Bronchial epithelial cell (primary cell): ENCODE data around the gene SLC46A3. TPM values are rescaled to one million over a fixed set of nuclear protein-coding genes. Genes with fewer than 3 reads are reported as not detected.
"Not testable (repeated sequence)": the region's sequence is repeated elsewhere in the genome, so short reads cannot be mapped to it uniquely, and the experiment has no call there.

ENCODE experiments used
- DNase-seq: peaks from one replicate; pipeline ENCODE4 v3.0.0-alpha.2; 2010; ENCODE audit warnings: low read depth
- FAIRE-seq: peaks from 2 replicates; lab custom pipeline; 2011; peaks lifted over from hg19 to GRCh38; lab: Jason Lieb, UNC
- H3K27me3 ChIP-seq: 2 replicates; pipeline ENCODE4 v1.5.1; 2011; ENCODE audit warnings: low read length; ENCODE audit not compliant: control insufficient read depth, insufficient read depth
- H3K36me3 ChIP-seq: 2 replicates; pipeline ENCODE4 v1.5.1; 2011; ENCODE audit warnings: low read length; ENCODE audit not compliant: control insufficient read depth, insufficient read depth
- H3K4me3 ChIP-seq: 2 replicates; pipeline ENCODE4 v1.5.1; 2011; ENCODE audit warnings: mild to moderate bottlenecking, low read depth, low read length, control low read depth
- CTCF ChIP-seq: IDR thresholded peaks from 2 replicates; pipeline ENCODE4 v1.5.1; 2011; ENCODE audit warnings: mild to moderate bottlenecking, moderate library complexity, low read length, control low read depth, inconsistent platforms; ENCODE audit not compliant: insufficient read depth, severe bottlenecking
- total RNA-seq: library from RNA; depleted of rRNA; stranded (reverse); fragments of >200 nt; gene quantifications from 2 replicates; pipeline ENCODE4 v1.2.1, GENCODE V29; 2014

The SLC46A3 gene
- total RNA-seq, 1 donor from 2014 or later, result 0.79 TPM

DNA sequence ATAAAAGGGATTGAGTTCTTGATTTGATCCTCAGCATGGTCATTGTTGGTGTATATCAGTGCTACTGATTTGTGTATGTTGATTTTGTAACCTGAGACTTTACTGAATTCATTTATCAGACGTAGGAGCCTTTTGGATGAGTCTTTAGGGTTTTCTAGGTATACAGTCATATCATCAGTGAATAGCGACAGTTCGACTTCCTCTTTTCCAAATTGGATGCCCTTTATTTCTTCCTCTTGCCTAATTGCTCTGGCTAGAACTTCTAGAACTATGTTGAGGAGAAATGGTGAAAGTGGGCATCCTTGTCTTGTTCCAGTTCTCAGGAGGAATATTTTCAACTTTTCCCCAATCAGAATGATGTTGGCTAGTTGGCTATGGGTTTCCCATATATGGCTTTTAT is 32.9 kb downstream of the SLC46A3 start:
- Histone ChIP-seq H3K27me3 (no peaks in the 10 kb centered on the region), H3K36me3 (no peaks in the 10 kb centered on the region), H3K4me3 (no peak overlapping the region)
- FAIRE-seq (no peak), DNase-seq (no peak)
- no peak for TF ChIP-seq CTCF

GRCh38 chr13:28685114-28685513 is 33.7 kb downstream of the SLC46A3 start:
- no peaks in the 10 kb centered on the region for H3K36me3 ChIP-seq
- DNase-seq (no peak), FAIRE-seq (no peak)
- no peak overlapping the region for H3K4me3 ChIP-seq
- H3K27me3 ChIP-seq, result no peaks in the 10 kb centered on the region
- TF ChIP-seq CTCF, result no peak

- H3K4me3 ChIP-seq, result no peak overlapping the region
- no peaks in the 10 kb centered on the region for H3K27me3 ChIP-seq
- FAIRE-seq (no peak), DNase-seq (peak; percentile 17)
- no peaks in the 10 kb centered on the region for H3K36me3 ChIP-seq
- TF ChIP-seq CTCF, result no peak
Measured at GRCh38 chr13:28684257-28684656, 34.5 kb downstream of the SLC46A3 start.

DNA sequence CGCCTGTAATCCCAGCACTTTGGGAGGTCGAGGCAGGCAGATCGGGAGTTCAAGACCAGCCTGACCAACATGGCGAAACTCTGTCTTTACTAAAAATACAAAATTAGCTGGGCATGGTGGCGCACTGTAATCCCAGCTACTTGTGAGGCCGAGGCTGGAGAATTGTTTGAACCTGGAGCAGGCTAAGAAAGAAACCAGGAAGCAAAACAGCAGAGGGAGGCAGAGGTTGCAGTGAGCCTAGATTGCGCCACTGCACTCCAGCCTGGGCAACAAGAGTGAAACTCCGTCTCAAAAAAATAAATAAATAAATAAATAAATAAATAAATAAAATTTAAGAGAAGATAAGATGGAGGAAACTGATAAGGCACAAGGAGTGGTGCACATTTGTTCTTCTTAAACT is 35.6 kb downstream of the SLC46A3 start:
- not testable (repeated sequence) for H3K36me3 ChIP-seq, DNase-seq, H3K27me3 ChIP-seq, H3K4me3 ChIP-seq, FAIRE-seq

DNA sequence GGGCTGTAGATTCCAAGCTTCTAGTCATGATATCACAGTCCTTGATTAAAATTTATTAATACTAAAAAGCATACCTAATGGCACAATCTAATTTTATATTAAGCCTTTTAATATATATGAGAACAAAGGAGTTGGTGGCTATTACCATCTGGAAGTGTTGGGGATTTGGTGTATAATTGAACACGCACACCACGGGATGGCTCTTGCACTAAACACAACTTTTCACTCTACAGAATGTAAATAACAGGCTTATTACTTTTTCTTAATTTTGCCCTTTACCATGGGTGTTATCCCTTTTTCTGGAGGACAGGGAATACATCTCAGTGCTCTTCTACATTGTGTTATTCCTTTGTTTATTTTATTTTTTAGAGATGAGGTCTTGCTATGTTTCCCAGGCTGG is 38.2 kb downstream of the SLC46A3 start:
- FAIRE-seq, result no peak
- Histone ChIP-seq H3K27me3 (no peaks in the 10 kb centered on the region), H3K4me3 (no peak overlapping the region), H3K36me3 (peaks cover 3% of the 10 kb centered on the region)
- DNase-seq, result no peak
- no peak for TF ChIP-seq CTCF

- TF ChIP-seq CTCF, result no peak
- H3K36me3 ChIP-seq, result peaks cover 3% of the 10 kb centered on the region
- DNase-seq, result peak; percentile 29
- H3K27me3 ChIP-seq, result no peaks in the 10 kb centered on the region
- no peak overlapping the region for H3K4me3 ChIP-seq
- FAIRE-seq, result no peak
Measured at GRCh38 chr13:28679628-28680027, 39.1 kb downstream of the SLC46A3 start.
